ENCODE data around the gene IL12RB2.

GRCh38 chr1:67298762-67299161, 8.9 kb upstream of the IL12RB2 start:
- TF ChIP-seq POLR2A (IDR thresholded peaks at IDR 0.05): no peak
- no peak for TF ChIP-seq POLR2AphosphoS5 (IDR thresholded peaks at IDR 0.05)
- TF ChIP-seq, protein P1, sequence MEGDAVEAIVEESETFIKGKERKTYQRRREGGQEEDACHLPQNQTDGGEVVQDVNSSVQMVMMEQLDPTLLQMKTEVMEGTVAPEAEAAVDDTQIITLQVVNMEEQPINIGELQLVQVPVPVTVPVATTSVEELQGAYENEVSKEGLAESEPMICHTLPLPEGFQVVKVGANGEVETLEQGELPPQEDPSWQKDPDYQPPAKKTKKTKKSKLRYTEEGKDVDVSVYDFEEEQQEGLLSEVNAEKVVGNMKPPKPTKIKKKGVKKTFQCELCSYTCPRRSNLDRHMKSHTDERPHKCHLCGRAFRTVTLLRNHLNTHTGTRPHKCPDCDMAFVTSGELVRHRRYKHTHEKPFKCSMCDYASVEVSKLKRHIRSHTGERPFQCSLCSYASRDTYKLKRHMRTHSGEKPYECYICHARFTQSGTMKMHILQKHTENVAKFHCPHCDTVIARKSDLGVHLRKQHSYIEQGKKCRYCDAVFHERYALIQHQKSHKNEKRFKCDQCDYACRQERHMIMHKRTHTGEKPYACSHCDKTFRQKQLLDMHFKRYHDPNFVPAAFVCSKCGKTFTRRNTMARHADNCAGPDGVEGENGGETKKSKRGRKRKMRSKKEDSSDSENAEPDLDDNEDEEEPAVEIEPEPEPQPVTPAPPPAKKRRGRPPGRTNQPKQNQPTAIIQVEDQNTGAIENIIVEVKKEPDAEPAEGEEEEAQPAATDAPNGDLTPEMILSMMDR (IDR thresholded peaks at IDR 0.05): no peak

All from suprapubic skin (tissue), 4 donors.